NCI-H526 treated with DMSO at 0.1 percent for 48 hours (cell line): ENCODE results near the gene CRMP1.
A peak's percentile ranks its signal among the peaks of the same experiment; 100 is the strongest.

Experiments used
- DNase-seq: peaks from one replicate; lab custom pipeline; 2025; lab: John Stamatoyannopoulos, UW

The CRMP1 gene

DNA sequence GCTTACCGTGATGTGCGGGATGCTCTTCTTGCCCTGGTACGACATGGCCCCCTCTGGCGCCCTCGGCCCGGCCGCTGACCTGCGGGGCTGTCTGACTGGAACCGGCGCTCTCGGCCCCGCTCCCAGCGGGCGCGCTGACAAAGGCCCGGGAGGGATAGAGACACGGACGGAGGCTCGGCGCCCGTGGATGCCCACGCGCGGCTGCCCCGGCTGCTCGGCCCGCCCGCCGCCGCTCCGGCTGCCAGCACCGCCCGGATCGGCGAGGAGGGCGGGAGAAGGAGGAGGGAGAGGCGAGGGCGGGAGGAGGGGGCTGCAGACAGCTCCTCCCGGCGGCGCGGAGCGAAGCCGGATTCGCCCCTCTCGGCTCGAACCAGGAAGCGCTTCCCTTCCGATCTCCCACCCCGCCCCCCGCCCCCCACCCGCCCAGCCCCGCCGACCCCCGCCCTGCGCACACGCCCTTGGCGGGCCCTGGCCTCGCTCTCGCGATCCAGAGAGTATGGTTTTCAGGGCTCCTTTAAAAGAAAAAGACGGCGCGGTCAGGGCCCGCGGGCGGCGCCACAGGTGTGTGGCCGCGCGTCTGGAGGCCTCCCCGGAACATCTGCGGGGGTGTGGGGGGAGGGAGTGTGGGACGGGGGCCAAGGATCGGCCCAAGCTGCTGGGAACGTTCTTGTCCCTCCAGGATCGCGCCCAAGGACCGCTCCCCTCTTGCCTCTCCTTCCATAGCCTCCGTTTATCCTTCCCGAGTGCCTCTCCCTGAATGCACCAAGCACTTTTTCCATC is 4.5 kb downstream of the CRMP1 start:
- peak; percentile 43 for DNase-seq

DNA sequence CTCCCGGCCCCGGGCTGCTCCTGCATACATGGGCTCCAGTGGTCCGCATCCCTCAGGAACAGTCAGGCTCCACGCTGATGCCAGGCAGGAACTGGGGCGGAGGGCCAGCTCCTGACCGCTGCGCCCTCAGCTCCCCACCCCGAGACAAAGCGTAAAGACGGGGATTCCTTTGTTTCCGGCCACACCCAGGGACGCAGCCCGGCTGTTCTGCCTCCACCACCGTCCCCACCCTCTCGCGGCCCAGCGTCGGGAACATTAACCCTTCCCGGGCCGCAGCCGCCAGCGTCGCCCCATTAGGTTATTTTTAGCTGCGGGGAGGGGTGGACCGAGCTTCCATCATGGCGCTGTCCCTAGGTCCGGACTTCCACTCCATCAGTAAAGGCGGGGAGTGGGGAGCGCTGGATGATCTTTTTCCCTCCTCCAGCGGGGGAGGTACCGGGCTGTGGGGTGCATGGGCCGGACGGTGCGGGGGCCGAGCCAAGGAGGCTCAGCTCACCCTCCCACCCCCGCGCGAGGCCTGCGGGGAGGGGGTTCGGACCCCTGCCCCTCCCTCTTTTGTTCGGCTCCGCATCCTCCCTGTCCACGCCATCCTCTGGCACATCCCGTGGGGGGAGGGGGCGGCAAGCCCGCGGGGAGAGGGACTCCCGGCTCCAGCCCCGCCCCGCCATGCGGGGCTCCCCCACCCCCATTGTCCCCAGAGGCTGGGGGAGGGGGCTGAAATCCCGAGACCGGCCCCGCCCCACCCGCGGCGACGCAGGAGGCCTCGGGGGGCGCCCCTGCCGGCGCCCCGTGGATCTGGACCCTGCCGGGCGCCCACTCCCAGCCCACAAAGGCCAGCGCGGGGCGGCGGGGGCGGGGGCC is 5.3 kb downstream of the CRMP1 start:
- no peak for DNase-seq

GRCh38 chr4:5887011-5887360 is 5.9 kb downstream of the CRMP1 start:
- DNase-seq, result peak; percentile 65

DNA sequence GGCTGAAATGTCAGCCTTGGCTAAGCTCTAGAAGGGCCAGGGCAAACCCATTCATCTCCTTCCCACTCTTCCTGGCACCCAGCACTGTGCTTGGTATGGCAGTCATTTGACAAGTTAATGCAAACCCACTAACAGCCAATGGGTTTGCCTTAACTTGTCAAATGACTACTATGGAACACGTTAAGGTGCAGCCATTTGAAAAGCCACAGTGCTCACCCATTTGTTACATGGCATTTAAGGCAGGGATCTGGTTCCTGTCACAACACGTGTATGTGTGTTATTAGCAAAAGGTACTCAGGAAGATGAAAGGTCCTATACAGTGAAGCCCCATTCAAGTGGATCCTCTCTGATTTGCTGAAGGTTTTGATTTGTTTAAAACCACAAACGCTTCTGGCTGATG is 7.2 kb downstream of the CRMP1 start:
- DNase-seq, result no peak

GRCh38 chr4:5884796-5885195 is 8.1 kb downstream of the CRMP1 start:
- DNase-seq, result peak; percentile 10

- peak; percentile 27 for DNase-seq
These were observed 9.0 kb downstream of the CRMP1 start for GRCh38 chr4:5883916-5884315.

- DNase-seq, result no peak
These were observed 9.9 kb downstream of the CRMP1 start for GRCh38 chr4:5882947-5883346.

DNA sequence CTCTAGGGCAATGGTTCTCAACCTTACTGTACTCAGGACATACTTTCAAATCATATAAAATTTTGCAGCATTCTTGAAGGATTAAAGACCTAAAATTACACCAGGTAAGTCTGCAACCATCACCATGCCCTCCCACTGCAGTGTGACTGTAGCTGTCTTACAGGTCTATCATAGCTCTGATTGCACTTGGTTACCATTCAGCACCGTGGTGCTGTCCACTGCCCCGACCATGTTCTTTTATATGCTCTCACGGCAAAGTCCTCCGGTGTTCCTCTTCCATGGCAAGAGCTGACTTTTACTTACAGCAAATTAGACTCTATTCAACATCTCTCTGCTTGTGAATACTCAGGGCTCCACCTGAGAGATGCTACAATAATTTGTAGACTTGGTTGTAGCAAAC is 11.5 kb downstream of the CRMP1 start:
- no peak for DNase-seq

- DNase-seq, result no peak
These were observed 14.5 kb downstream of the CRMP1 start for GRCh38 chr4:5878359-5878758.

DNA sequence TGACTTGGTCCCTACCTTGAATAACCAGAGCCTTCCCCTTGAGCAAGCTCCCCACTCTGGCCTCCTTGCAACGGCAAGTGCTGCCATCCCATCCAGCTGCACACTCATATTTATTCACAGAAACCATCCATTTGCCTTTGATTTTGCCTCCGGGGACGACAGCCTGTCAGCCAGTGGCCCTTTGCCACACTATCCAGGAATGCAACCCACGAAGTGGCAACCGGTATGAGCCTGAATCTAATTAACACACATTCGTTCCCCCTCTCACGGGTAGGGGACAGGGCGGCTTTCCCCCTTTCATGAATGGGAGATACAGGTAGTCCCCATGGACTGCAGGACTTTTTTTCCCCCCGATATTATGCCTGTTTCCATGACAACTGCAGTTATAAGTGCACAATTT is 15.5 kb downstream of the CRMP1 start:
- no peak for DNase-seq

GRCh38 chr4:5874811-5875449 is 18.0 kb downstream of the CRMP1 start:
- DNase-seq, result no peak

GRCh38 chr4:5870701-5871100 is 22.2 kb downstream of the CRMP1 start:
- DNase-seq, result no peak

GRCh38 chr4:5869966-5870619 is 22.8 kb downstream of the CRMP1 start:
- no peak for DNase-seq

- no peak for DNase-seq
These were observed 25.0 kb downstream of the CRMP1 start for GRCh38 chr4:5867866-5868265.

GRCh38 chr4:5866841-5867813 is 25.8 kb downstream of the CRMP1 start:
- DNase-seq, result no peak

DNA sequence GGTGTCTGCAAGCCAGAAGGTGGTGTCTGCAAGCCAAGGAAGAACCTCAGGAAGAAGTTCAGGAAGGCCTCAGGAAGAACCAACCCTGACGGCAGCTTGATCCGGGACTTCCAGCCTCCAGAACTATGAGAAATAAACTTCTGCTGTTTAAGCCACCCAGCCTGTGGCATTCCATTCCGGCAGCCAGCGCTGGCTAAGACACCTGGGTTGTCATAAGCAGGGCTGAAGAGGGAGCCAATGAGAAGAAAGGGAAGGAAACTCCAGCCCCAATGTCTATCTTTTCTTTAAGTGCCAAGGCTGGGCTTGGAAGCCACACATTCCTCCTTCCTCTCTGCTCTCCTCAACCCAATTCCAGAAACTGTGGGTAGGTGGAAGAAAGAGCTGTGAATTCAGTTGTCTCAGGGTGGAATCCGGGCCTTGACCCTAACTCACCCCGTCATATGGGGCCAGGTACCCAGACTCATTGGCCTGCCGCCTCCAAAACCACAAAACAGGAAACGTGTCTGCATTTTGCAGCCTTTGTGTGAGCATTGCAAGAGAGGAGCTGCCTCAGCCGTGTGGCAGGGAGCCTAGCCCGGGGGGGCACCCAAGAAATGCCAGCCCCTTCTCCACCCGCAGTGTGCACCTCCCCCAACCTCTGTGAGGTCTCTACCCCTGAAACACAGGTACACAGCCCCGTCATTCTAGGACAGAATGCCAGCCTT is 26.8 kb downstream of the CRMP1 start:
- DNase-seq, result no peak

DNA sequence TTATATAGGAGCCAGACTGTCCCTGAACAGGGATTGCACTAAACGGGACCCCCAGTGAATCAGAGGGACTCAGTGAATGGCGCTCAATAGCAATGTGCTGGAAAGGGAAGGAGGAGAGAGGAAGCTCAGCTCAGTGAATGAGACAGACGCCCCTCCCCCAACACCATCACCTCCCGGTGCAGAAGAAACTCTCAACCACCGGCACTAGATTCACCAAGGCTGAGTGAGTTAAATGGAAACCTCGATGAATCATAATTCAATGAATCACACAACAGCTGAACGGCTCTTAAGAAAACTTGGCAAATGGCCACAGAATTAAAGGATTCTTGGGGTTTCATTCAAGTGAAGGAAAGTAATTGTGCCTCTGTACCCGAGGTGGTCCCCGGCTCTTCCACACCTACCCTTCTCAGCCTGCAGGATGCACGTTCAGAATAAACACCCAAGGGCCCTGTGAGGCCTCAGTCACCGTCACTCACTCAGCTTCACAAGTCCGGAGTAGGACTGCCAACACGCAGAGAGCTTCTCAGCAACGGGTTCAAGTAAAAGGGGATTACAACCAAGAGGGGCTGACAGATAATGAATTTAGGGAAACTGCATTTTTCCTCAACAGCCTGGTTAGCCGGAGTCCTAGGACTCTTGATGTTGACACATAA is 29.3 kb downstream of the CRMP1 start:
- DNase-seq, result no peak

GRCh38 chr4:5858020-5858769 is 34.7 kb downstream of the CRMP1 start:
- DNase-seq, result no peak

GRCh38 chr4:5857199-5857598 is 35.7 kb downstream of the CRMP1 start:
- no peak for DNase-seq
